Measurements from ENCODE around the gene TPRX1. TPM values are rescaled to one million over a fixed set of nuclear protein-coding genes. Genes with fewer than 3 reads are reported as not detected.

The TPRX1 gene
- total and polyA plus RNA-seq, 2 of the 4 experiments (the other 2 are of a cell fraction) = not detected

- H3K14ac ChIP-seq (replicated peaks; ENCODE audit: low read depth, low read length) = no peak overlapping the region
- no peak overlapping the region for H3K56ac ChIP-seq (ENCODE audit: extremely low read depth, insufficient read depth, low read length)
- H3K4me2 ChIP-seq (ENCODE audit: low read depth, low read length) = no peak overlapping the region
- H4K8ac ChIP-seq (ENCODE audit: low read depth in 2 of 2, low read length in 2 of 2) = no peak overlapping the region
- no peak overlapping the region for H3K23ac ChIP-seq (ENCODE audit: low read depth, low read length)
- H2AK5ac ChIP-seq (ENCODE audit: low read depth, low read length) = no peak overlapping the region
- in situ Hi-C loops (cut with MboI; ENCODE audit: low sequenced_read_pairs) = no loop called here
- no TSS peak for BruUV-seq (replicated peaks)
- ATAC-seq (ENCODE audit: low read depth) = no peak
- no peak overlapping the region for H2AK9ac ChIP-seq (replicated peaks; ENCODE audit: low read depth, low read length, poor library complexity)
- no peak for DNase-seq
- H3K18ac ChIP-seq (ENCODE audit: low read depth, low read length) = no peak overlapping the region
- no peak overlapping the region for H2BK120ac ChIP-seq (ENCODE audit: low read depth, low read length)
- H3K4me1 ChIP-seq (ENCODE audit: control insufficient read depth, insufficient read depth, low read length) = no peaks in the 10 kb centered on the region
- POLR2A ChIA-PET (ENCODE audit: unreplicated experiment) = no interaction called here
- dilution Hi-C loops (cut with HindIII; ENCODE audit: low sequenced_read_pairs, unreplicated experiment) = no loop called here
- no peak overlapping the region for H4K5ac ChIP-seq (ENCODE audit: low read depth, low read length)
- peaks cover 13% of the 10 kb centered on the region for H3K27me3 ChIP-seq (ENCODE audit: control insufficient read depth, insufficient read depth, low read length)
- no peak overlapping the region for H3K4ac ChIP-seq (ENCODE audit: low read depth, low read length)
- no peak overlapping the region for H2AFZ ChIP-seq (replicated peaks; ENCODE audit: low read length, poor library complexity)
- no peak overlapping the region for H3K9ac ChIP-seq (ENCODE audit: low read depth, low read length)
- intact Hi-C loops (cut with micrococcal nuclease) = no loop called here
- H4K91ac ChIP-seq (ENCODE audit: insufficient read depth, low read depth, low read length) = no peak overlapping the region
- no peak overlapping the region for H3K27ac ChIP-seq (ENCODE audit: insufficient read depth, low read length)
- no peak overlapping the region for H2BK5ac ChIP-seq (ENCODE audit: low read depth, low read length, poor library complexity, severe bottlenecking)
- TF ChIP-seq MAZ (IDR thresholded peaks at IDR 0.05; ENCODE audit: borderline replicate concordance, low read depth, low read length) (no peak), SMC3 (IDR thresholded peaks at IDR 0.05; ENCODE audit: low read depth, low read length) (no peak), MXI1 (IDR thresholded peaks at IDR 0.05; ENCODE audit: borderline replicate concordance, low read depth, low read length) (no peak), POLR2A (IDR thresholded peaks at IDR 0.05; ENCODE audit: low read depth, low read length) (no peak), ELK1 (IDR thresholded peaks at IDR 0.05; ENCODE audit: borderline replicate concordance, low read depth, low read length) (no peak), CTCF (conservative IDR thresholded peaks at IDR 0.05; ENCODE audit: low read depth, low read length) (no peak), RFX5 (IDR thresholded peaks at IDR 0.05; ENCODE audit: low read depth, low read length) (no peak)
- WGBS, 2 experiments (ENCODE audit: extremely low coverage in 2 of 2, insufficient read length in 1 of 2) = 100% methylated on average over 2 of the region's 6 CpGs; no CpG with 5 or more reads in 1 of the 2 experiments
- H3K36me3 ChIP-seq (ENCODE audit: control insufficient read depth, insufficient read depth, low read length) = no peaks in the 10 kb centered on the region
- no peak overlapping the region for H2BK20ac ChIP-seq (ENCODE audit: low read depth, low read length)
- H3K4me3 ChIP-seq (ENCODE audit: insufficient read depth, low read depth, low read length) = no peak overlapping the region
- no peak overlapping the region for H2BK15ac ChIP-seq (ENCODE audit: low read depth, low read length)
- H3K9me1 ChIP-seq (ENCODE audit: insufficient read depth, low read length) = no peaks in the 10 kb centered on the region
- peaks cover 4% of the 10 kb centered on the region for H3K9me3 ChIP-seq (ENCODE audit: control insufficient read depth, insufficient read depth, low read length)
- no peaks in the 10 kb centered on the region for H4K20me1 ChIP-seq (ENCODE audit: insufficient read depth, low read length)
- H3K79me1 ChIP-seq (ENCODE audit: low read depth in 1 of 2, low read length in 2 of 2) = no peaks in the 10 kb centered on the region
- CTCF ChIA-PET = no interaction called here
Measured at GRCh38 chr19:47826800-47827199, 22.4 kb upstream of the TPRX1 start.

All from IMR-90 (cell line).